ENCODE results near the gene RPL22L1. TPM values are rescaled to one million over a fixed set of nuclear protein-coding genes. Genes with fewer than 3 reads are reported as not detected.
"Not testable (repeated sequence)": the region's sequence is repeated elsewhere in the genome, so short reads cannot be mapped to it uniquely, and the experiment has no call there.

The RPL22L1 gene
- total RNA-seq, 1 donor from 2014 or later = 107 TPM

- Histone ChIP-seq H3K27ac (no peak overlapping the region), H4K20me1 (ENCODE audit: low read depth) (no peaks in the 10 kb centered on the region), H3K27me3 (no peaks in the 10 kb centered on the region), H3K4me1 (peaks cover 14% of the 10 kb centered on the region), H3K79me2 (ENCODE audit: low read depth) (no peaks in the 10 kb centered on the region), H3K36me3 (no peaks in the 10 kb centered on the region), H3F3A (ENCODE audit: low read depth) (no peaks in the 10 kb centered on the region), H3K4me3 (no peak overlapping the region), H3K4me2 (no peak overlapping the region), H3K9me3 (ENCODE audit: low read depth) (no peaks in the 10 kb centered on the region), H2AFZ (replicated peaks) (no peak overlapping the region), H3K9ac (no peak overlapping the region)
- Mint-ChIP-seq H3K4me3 (no peak overlapping the region), H3K27me3 (ENCODE audit: insufficient read depth, low read depth) (peaks cover 5% of the 10 kb centered on the region), H3K27ac (no peak overlapping the region), H3K36me3 (no peaks in the 10 kb centered on the region), H3K9me3 (no peaks in the 10 kb centered on the region), H3K4me1 (peaks cover 9% of the 10 kb centered on the region)
- DNase-seq (ENCODE audit: low spot score) = no peak
- TF ChIP-seq EZH2phosphoT487 (IDR thresholded peaks at IDR 0.05) (no peak), CTCF (IDR thresholded peaks at IDR 0.05) (no peak), EZH2 (IDR thresholded peaks at IDR 0.05) (no peak)
Observed at GRCh38 chr3:170830580-170830979, 39.4 kb downstream of the RPL22L1 start.

GRCh38 chr3:170829546-170830272, 40.3 kb downstream of the RPL22L1 start:
- H2AFZ ChIP-seq (replicated peaks) = peak overlapping the region; percentile 56
- no peaks in the 10 kb centered on the region for H4K20me1 ChIP-seq (ENCODE audit: low read depth)
- no peaks in the 10 kb centered on the region for H3K79me2 ChIP-seq (ENCODE audit: low read depth)
- Mint-ChIP-seq H3K4me3 (no peak overlapping the region), H3K27me3 (ENCODE audit: insufficient read depth, low read depth) (peaks cover 3% of the 10 kb centered on the region), H3K27ac (no peak overlapping the region), H3K4me1 (peaks cover 3% of the 10 kb centered on the region), H3K36me3 (no peaks in the 10 kb centered on the region), H3K9me3 (no peaks in the 10 kb centered on the region)
- H3K9ac ChIP-seq = no peak overlapping the region
- H3F3A ChIP-seq (ENCODE audit: low read depth) = no peaks in the 10 kb centered on the region
- no peak overlapping the region for H3K27ac ChIP-seq
- H3K9me3 ChIP-seq (ENCODE audit: low read depth) = no peaks in the 10 kb centered on the region
- no peak for DNase-seq (ENCODE audit: low spot score)
- no peaks in the 10 kb centered on the region for H3K36me3 ChIP-seq
- no peak overlapping the region for H3K4me2 ChIP-seq
- TF ChIP-seq EZH2 (IDR thresholded peaks at IDR 0.05) (no peak), EZH2phosphoT487 (IDR thresholded peaks at IDR 0.05) (no peak), CTCF (IDR thresholded peaks at IDR 0.05) (no peak)
- no peaks in the 10 kb centered on the region for H3K27me3 ChIP-seq
- peaks cover 9% of the 10 kb centered on the region for H3K4me1 ChIP-seq
- H3K4me3 ChIP-seq = no peak overlapping the region

GRCh38 chr3:170826047-170826446, 43.9 kb downstream of the RPL22L1 start:
- H3K4me3 ChIP-seq = no peak overlapping the region
- H2AFZ ChIP-seq (replicated peaks) = no peak overlapping the region
- Mint-ChIP-seq H3K9me3 (peaks cover 6% of the 10 kb centered on the region), H3K27ac (no peak overlapping the region), H3K36me3 (no peaks in the 10 kb centered on the region), H3K27me3 (ENCODE audit: insufficient read depth, low read depth) (peaks cover 10% of the 10 kb centered on the region), H3K4me3 (no peak overlapping the region), H3K4me1 (peaks cover 7% of the 10 kb centered on the region)
- no peak for DNase-seq (ENCODE audit: low spot score)
- H3F3A ChIP-seq (ENCODE audit: low read depth) = no peaks in the 10 kb centered on the region
- no peak overlapping the region for H3K4me2 ChIP-seq
- no peak overlapping the region for H3K27ac ChIP-seq
- H3K27me3 ChIP-seq = no peaks in the 10 kb centered on the region
- no peaks in the 10 kb centered on the region for H4K20me1 ChIP-seq (ENCODE audit: low read depth)
- TF ChIP-seq EZH2phosphoT487 (IDR thresholded peaks at IDR 0.05) (no peak), EZH2 (IDR thresholded peaks at IDR 0.05) (no peak), CTCF (IDR thresholded peaks at IDR 0.05) (no peak)
- H3K79me2 ChIP-seq (ENCODE audit: low read depth) = no peaks in the 10 kb centered on the region
- H3K4me1 ChIP-seq = peaks cover 9% of the 10 kb centered on the region
- H3K9ac ChIP-seq = no peak overlapping the region
- H3K9me3 ChIP-seq (ENCODE audit: low read depth) = no peaks in the 10 kb centered on the region
- no peaks in the 10 kb centered on the region for H3K36me3 ChIP-seq

GRCh38 chr3:170823562-170823961, 46.4 kb downstream of the RPL22L1 start:
- H3K36me3 Mint-ChIP-seq; H3K4me3 Mint-ChIP-seq; H3K9ac ChIP-seq; H3K27ac Mint-ChIP-seq; H3K4me1 Mint-ChIP-seq; H2AFZ ChIP-seq (replicated peaks); H4K20me1 ChIP-seq (ENCODE audit: low read depth); H3K9me3 Mint-ChIP-seq; H3K36me3 ChIP-seq; H3K4me2 ChIP-seq; H3K4me3 ChIP-seq; H3K27me3 ChIP-seq; H3K4me1 ChIP-seq; H3K79me2 ChIP-seq (ENCODE audit: low read depth); H3K9me3 ChIP-seq (ENCODE audit: low read depth); H3K27ac ChIP-seq; H3F3A ChIP-seq (ENCODE audit: low read depth); DNase-seq (ENCODE audit: low spot score): not testable (repeated sequence)
- H3K27me3 Mint-ChIP-seq (ENCODE audit: insufficient read depth, low read depth) = peaks cover 14% of the 10 kb centered on the region

- H3K79me2 ChIP-seq (ENCODE audit: low read depth); DNase-seq (ENCODE audit: low spot score); H3K4me2 ChIP-seq; H3K4me3 Mint-ChIP-seq; H3K36me3 Mint-ChIP-seq; H3K27ac Mint-ChIP-seq; H3K4me3 ChIP-seq; H2AFZ ChIP-seq (replicated peaks); H3K9ac ChIP-seq; H3K36me3 ChIP-seq; H3K9me3 ChIP-seq (ENCODE audit: low read depth); H4K20me1 ChIP-seq (ENCODE audit: low read depth); H3K4me1 ChIP-seq; H3F3A ChIP-seq (ENCODE audit: low read depth); H3K9me3 Mint-ChIP-seq; H3K4me1 Mint-ChIP-seq; H3K27ac ChIP-seq: not testable (repeated sequence)
- H3K27me3 Mint-ChIP-seq (ENCODE audit: insufficient read depth, low read depth) = peaks cover 24% of the 10 kb centered on the region
- peaks cover 13% of the 10 kb centered on the region for H3K27me3 ChIP-seq
Observed at GRCh38 chr3:170818325-170818724, 51.7 kb downstream of the RPL22L1 start.

GRCh38 chr3:170817471-170817870, 52.5 kb downstream of the RPL22L1 start:
- H3K27me3 Mint-ChIP-seq (ENCODE audit: insufficient read depth, low read depth) = peaks cover 24% of the 10 kb centered on the region
- not testable (repeated sequence) for H3K36me3 ChIP-seq; H2AFZ ChIP-seq (replicated peaks); H3K9me3 ChIP-seq (ENCODE audit: low read depth); H3K4me3 Mint-ChIP-seq; H3K4me3 ChIP-seq; H3K27ac Mint-ChIP-seq; H3K79me2 ChIP-seq (ENCODE audit: low read depth); H3K9ac ChIP-seq; H3K4me1 ChIP-seq; DNase-seq (ENCODE audit: low spot score); H3K36me3 Mint-ChIP-seq; H4K20me1 ChIP-seq (ENCODE audit: low read depth); H3K27ac ChIP-seq; H3F3A ChIP-seq (ENCODE audit: low read depth); H3K4me2 ChIP-seq; H3K4me1 Mint-ChIP-seq; H3K9me3 Mint-ChIP-seq
- H3K27me3 ChIP-seq = peaks cover 21% of the 10 kb centered on the region
